Activated T-helper 2 cell treated with anti-CD3 and anti-CD28 coated beads, Interferon-gamma antibody, Interleukin-2, Interleukin-4, amounts not matched to agents 10 μg/mL and 5 μg/mL and 100 μg/mL, durations not matched to agents 14 hours and 24 hours and 36 hours (primary cell): ENCODE data around the gene C22orf39. TPM values are rescaled to one million over a fixed set of nuclear protein-coding genes. Genes with fewer than 3 reads are reported as not detected.

Experiments
- DNase-seq: peaks from one replicate; pipeline ENCODE4 v3.0.0; 2021; ENCODE audit warnings: low spot score
- H3K27ac Mint-ChIP-seq: one replicate; pipeline ENCODE4 v1.8.0; 2021; ENCODE audit warnings: mixed read lengths
- H3K27me3 Mint-ChIP-seq: one replicate; pipeline ENCODE4 v1.8.0; 2021; ENCODE audit warnings: low read depth, mixed read lengths
- H3K36me3 Mint-ChIP-seq: one replicate; pipeline ENCODE4 v1.8.0; 2021; ENCODE audit warnings: low read depth, mixed read lengths
- H3K4me1 Mint-ChIP-seq: one replicate; pipeline ENCODE4 v1.8.0; 2021; ENCODE audit warnings: low read depth, mixed read lengths
- H3K4me3 Mint-ChIP-seq: one replicate; pipeline ENCODE4 v1.8.0; 2021; ENCODE audit warnings: low read depth, mild to moderate bottlenecking, moderate library complexity, mixed read lengths
- H3K9me3 Mint-ChIP-seq: one replicate; pipeline ENCODE4 v1.8.0; 2021; ENCODE audit warnings: mixed read lengths
- intact Hi-C: fragments of 100-400 bp; cut with micrococcal nuclease; formaldehyde crosslinking; loops from one replicate; pipeline ENCODE4 v1.15.1; 2023
- total RNA-seq: library from RNA; stranded (reverse); gene quantifications from 2 replicates; pipeline ENCODE4 v1.2.3, GENCODE V29; 2022

C22orf39 gene
- total RNA-seq, 1 donor from 2014 or later = 26.9 TPM

GRCh38 chr22:19429950-19430889, 17.3 kb downstream of the C22orf39 start:
- Mint-ChIP-seq H3K27me3 (no peaks in the 10 kb centered on the region), H3K36me3 (peaks cover 60% of the 10 kb centered on the region), H3K9me3 (no peaks in the 10 kb centered on the region), H3K4me1 (peaks cover 46% of the 10 kb centered on the region), H3K27ac (peak overlapping the region; percentile 79), H3K4me3 (peak overlapping the region; percentile 88)
- DNase-seq = peak; percentile 26
- intact Hi-C loops = loop anchor here (1.0 to 5.0 kb wide), 2 partner anchors 11 to 138 kb away; partner anchors contain the start of gene CLTCL1

- H3K36me3 Mint-ChIP-seq = peaks cover 43% of the 10 kb centered on the region
- intact Hi-C loops = no loop called here
- no peak overlapping the region for H3K27ac Mint-ChIP-seq
- no peak for DNase-seq
- no peaks in the 10 kb centered on the region for H3K27me3 Mint-ChIP-seq
- H3K4me1 Mint-ChIP-seq = peaks cover 73% of the 10 kb centered on the region
- H3K9me3 Mint-ChIP-seq = no peaks in the 10 kb centered on the region
- H3K4me3 Mint-ChIP-seq = no peak overlapping the region
Measured at GRCh38 chr22:19424186-19424500, 23.4 kb downstream of the C22orf39 start.

GRCh38 chr22:19422440-19423301, 24.8 kb downstream of the C22orf39 start:
- Mint-ChIP-seq H3K4me3 (no peak overlapping the region), H3K9me3 (no peaks in the 10 kb centered on the region)

GRCh38 chr22:19420321-19420720, 27.2 kb downstream of the C22orf39 start:
- Mint-ChIP-seq H3K27me3 (no peaks in the 10 kb centered on the region), H3K4me1 (peaks cover 64% of the 10 kb centered on the region), H3K27ac (peak overlapping the region; percentile 91), H3K9me3 (no peaks in the 10 kb centered on the region), H3K4me3 (peak overlapping the region; percentile 37), H3K36me3 (peaks cover 38% of the 10 kb centered on the region)
- DNase-seq = no peak
- intact Hi-C loops = no loop called here

More at GRCh38 chr22:19422440-19423301, 24.8 kb downstream of the C22orf39 start:
- peak overlapping the region; percentile 42 for H3K27ac Mint-ChIP-seq
- peaks cover 40% of the 10 kb centered on the region for H3K36me3 Mint-ChIP-seq
- peaks cover 74% of the 10 kb centered on the region for H3K4me1 Mint-ChIP-seq
- H3K27me3 Mint-ChIP-seq = no peaks in the 10 kb centered on the region
- no peak for DNase-seq
- intact Hi-C loops = no loop called here

GRCh38 chr22:19419464-19420178, 27.9 kb downstream of the C22orf39 start:
- H3K4me1 Mint-ChIP-seq = peaks cover 65% of the 10 kb centered on the region
- peak overlapping the region; percentile 37 for H3K4me3 Mint-ChIP-seq
- peak; percentile 58 for DNase-seq
- no peaks in the 10 kb centered on the region for H3K27me3 Mint-ChIP-seq
- intact Hi-C loops = loop anchor here (1.0 kb wide), 1 partner anchor 11 kb away; no protein-coding TSS in a partner anchor
- H3K27ac Mint-ChIP-seq = peak overlapping the region; percentile 91
- H3K36me3 Mint-ChIP-seq = peaks cover 35% of the 10 kb centered on the region
- H3K9me3 Mint-ChIP-seq = no peaks in the 10 kb centered on the region

- Mint-ChIP-seq H3K4me1 (peaks cover 62% of the 10 kb centered on the region), H3K9me3 (no peaks in the 10 kb centered on the region), H3K27ac (peak overlapping the region; percentile 91), H3K27me3 (no peaks in the 10 kb centered on the region), H3K36me3 (peaks cover 35% of the 10 kb centered on the region), H3K4me3 (peak overlapping the region; percentile 37)
- DNase-seq = no peak
- intact Hi-C loops = loop anchor here (1.0 kb wide), 1 partner anchor 11 kb away; no protein-coding TSS in a partner anchor
Measured at GRCh38 chr22:19419086-19419463, 28.4 kb downstream of the C22orf39 start.

- no peak overlapping the region for H3K27ac Mint-ChIP-seq
- intact Hi-C loops = no loop called here
- peaks cover 37% of the 10 kb centered on the region for H3K36me3 Mint-ChIP-seq
- DNase-seq = no peak
- peaks cover 21% of the 10 kb centered on the region for H3K4me1 Mint-ChIP-seq
- H3K27me3 Mint-ChIP-seq = no peaks in the 10 kb centered on the region
- no peak overlapping the region for H3K4me3 Mint-ChIP-seq
- no peaks in the 10 kb centered on the region for H3K9me3 Mint-ChIP-seq
Measured at GRCh38 chr22:19412923-19413322, 34.6 kb downstream of the C22orf39 start.

GRCh38 chr22:19412478-19412877, 35.0 kb downstream of the C22orf39 start:
- H3K27ac Mint-ChIP-seq = no peak overlapping the region
- H3K9me3 Mint-ChIP-seq = no peaks in the 10 kb centered on the region
- no peak for DNase-seq
- H3K36me3 Mint-ChIP-seq = peaks cover 36% of the 10 kb centered on the region
- H3K27me3 Mint-ChIP-seq = no peaks in the 10 kb centered on the region
- peaks cover 18% of the 10 kb centered on the region for H3K4me1 Mint-ChIP-seq
- no peak overlapping the region for H3K4me3 Mint-ChIP-seq
- intact Hi-C loops = no loop called here

GRCh38 chr22:19411690-19412045, 35.8 kb downstream of the C22orf39 start:
- intact Hi-C loops = no loop called here
- H3K9me3 Mint-ChIP-seq = no peaks in the 10 kb centered on the region
- H3K36me3 Mint-ChIP-seq = peaks cover 39% of the 10 kb centered on the region
- DNase-seq = no peak
- H3K27me3 Mint-ChIP-seq = no peaks in the 10 kb centered on the region
- H3K4me1 Mint-ChIP-seq = peaks cover 18% of the 10 kb centered on the region
- H3K4me3 Mint-ChIP-seq = no peak overlapping the region
- H3K27ac Mint-ChIP-seq = no peak overlapping the region

- H3K4me3 Mint-ChIP-seq = no peak overlapping the region
- H3K4me1 Mint-ChIP-seq = peaks cover 19% of the 10 kb centered on the region
- H3K27ac Mint-ChIP-seq = no peak overlapping the region
Measured at GRCh38 chr22:19410941-19411689, 36.4 kb downstream of the C22orf39 start.

GRCh38 chr22:19407649-19408606, 39.6 kb downstream of the C22orf39 start:
- Mint-ChIP-seq H3K27ac (no peak overlapping the region), H3K9me3 (no peaks in the 10 kb centered on the region), H3K4me3 (no peak overlapping the region), H3K36me3 (peaks cover 53% of the 10 kb centered on the region), H3K27me3 (no peaks in the 10 kb centered on the region), H3K4me1 (peaks cover 4% of the 10 kb centered on the region)
- DNase-seq = no peak
- intact Hi-C loops = no loop called here

More at GRCh38 chr22:19410941-19411689, 36.4 kb downstream of the C22orf39 start:
- no peak for DNase-seq
- Mint-ChIP-seq H3K27me3 (no peaks in the 10 kb centered on the region), H3K36me3 (peaks cover 40% of the 10 kb centered on the region), H3K9me3 (no peaks in the 10 kb centered on the region)
- intact Hi-C loops = no loop called here
